SK-N-SH (cell line): ENCODE data around the gene TM2D1.

Experiments used
- FOSL2 ChIP-seq: IDR thresholded peaks from 2 replicates; pipeline ENCODE4 v1.4.0; 2012; ENCODE audit warnings: low read depth, mild to moderate bottlenecking, moderate library complexity, borderline replicate concordance
- GABPA ChIP-seq: IDR thresholded peaks from 2 replicates; pipeline ENCODE4 v1.4.0; 2012; ENCODE audit warnings: low read depth, mild to moderate bottlenecking
- GATA2 ChIP-seq: sonication (generic); formaldehyde crosslinking; IDR thresholded peaks from 2 replicates; pipeline ENCODE4 v1.5.0; 2020; ENCODE audit warnings: mild to moderate bottlenecking, missing genetic modification reagents
- NFIC ChIP-seq: IDR thresholded peaks from 2 replicates; pipeline ENCODE4 v1.4.0; 2012; ENCODE audit warnings: borderline replicate concordance
- NRF1 ChIP-seq: IDR thresholded peaks from 2 replicates; pipeline ENCODE4 v1.6.1; 2012; ENCODE audit warnings: low read depth, mild to moderate bottlenecking, low read length
- RFX5 ChIP-seq: IDR thresholded peaks from 2 replicates; pipeline ENCODE4 v1.6.1; 2012; ENCODE audit warnings: mild to moderate bottlenecking, improper control_type of control experiment, low read length
- SIN3A ChIP-seq: IDR thresholded peaks from 2 replicates; pipeline ENCODE4 v1.6.1; 2012; ENCODE audit warnings: low read depth, mild to moderate bottlenecking, low read length, moderate library complexity, borderline replicate concordance
- TF ChIP-seq, protein P1 (sequence below): fragments of 200-600 bp; sonication (generic); IDR thresholded peaks from 2 replicates; pipeline ENCODE4 v1.6.1; 2017; ENCODE audit warnings: antibody characterized with exemption, mild to moderate bottlenecking, moderate library complexity
- TF ChIP-seq, protein P2 (sequence below): IDR thresholded peaks from 2 replicates; pipeline ENCODE4 v1.4.0; 2012; ENCODE audit warnings: low read depth, borderline replicate concordance
- TF ChIP-seq, protein P3 (sequence below): IDR thresholded peaks from 2 replicates; pipeline ENCODE4 v1.6.1; 2012; ENCODE audit warnings: mild to moderate bottlenecking, low read depth, low read length, moderate library complexity

DNA sequence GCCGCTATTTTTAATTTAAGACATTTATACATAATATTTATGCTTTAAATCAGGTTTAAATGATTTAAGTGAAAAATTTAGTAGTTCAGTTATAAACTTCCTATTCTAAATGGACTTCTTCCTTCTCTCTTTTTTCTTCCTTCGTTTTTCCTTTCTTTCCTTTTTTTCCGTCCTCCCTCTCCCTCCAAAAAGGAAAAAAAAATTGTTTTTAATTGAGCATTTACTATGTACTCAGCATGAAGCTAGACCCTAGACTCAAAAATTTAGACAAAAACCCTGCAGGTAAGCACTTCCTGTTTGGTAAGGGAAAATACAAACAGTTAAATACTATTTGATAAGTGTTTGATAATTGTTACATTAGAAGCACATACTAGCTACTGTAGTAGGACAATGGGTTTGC, 2.6 kb upstream of the TM2D1 start:
- TF ChIP-seq, protein P1, sequence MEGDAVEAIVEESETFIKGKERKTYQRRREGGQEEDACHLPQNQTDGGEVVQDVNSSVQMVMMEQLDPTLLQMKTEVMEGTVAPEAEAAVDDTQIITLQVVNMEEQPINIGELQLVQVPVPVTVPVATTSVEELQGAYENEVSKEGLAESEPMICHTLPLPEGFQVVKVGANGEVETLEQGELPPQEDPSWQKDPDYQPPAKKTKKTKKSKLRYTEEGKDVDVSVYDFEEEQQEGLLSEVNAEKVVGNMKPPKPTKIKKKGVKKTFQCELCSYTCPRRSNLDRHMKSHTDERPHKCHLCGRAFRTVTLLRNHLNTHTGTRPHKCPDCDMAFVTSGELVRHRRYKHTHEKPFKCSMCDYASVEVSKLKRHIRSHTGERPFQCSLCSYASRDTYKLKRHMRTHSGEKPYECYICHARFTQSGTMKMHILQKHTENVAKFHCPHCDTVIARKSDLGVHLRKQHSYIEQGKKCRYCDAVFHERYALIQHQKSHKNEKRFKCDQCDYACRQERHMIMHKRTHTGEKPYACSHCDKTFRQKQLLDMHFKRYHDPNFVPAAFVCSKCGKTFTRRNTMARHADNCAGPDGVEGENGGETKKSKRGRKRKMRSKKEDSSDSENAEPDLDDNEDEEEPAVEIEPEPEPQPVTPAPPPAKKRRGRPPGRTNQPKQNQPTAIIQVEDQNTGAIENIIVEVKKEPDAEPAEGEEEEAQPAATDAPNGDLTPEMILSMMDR, result no peak
- TF ChIP-seq SIN3A (no peak), NRF1 (no peak), NFIC (no peak), GABPA (no peak), RFX5 (no peak), FOSL2 (no peak), GATA2 (no peak)
- TF ChIP-seq, protein P2, sequence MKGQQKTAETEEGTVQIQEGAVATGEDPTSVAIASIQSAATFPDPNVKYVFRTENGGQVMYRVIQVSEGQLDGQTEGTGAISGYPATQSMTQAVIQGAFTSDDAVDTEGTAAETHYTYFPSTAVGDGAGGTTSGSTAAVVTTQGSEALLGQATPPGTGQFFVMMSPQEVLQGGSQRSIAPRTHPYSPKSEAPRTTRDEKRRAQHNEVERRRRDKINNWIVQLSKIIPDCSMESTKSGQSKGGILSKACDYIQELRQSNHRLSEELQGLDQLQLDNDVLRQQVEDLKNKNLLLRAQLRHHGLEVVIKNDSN, result no peak
- TF ChIP-seq, protein P3, sequence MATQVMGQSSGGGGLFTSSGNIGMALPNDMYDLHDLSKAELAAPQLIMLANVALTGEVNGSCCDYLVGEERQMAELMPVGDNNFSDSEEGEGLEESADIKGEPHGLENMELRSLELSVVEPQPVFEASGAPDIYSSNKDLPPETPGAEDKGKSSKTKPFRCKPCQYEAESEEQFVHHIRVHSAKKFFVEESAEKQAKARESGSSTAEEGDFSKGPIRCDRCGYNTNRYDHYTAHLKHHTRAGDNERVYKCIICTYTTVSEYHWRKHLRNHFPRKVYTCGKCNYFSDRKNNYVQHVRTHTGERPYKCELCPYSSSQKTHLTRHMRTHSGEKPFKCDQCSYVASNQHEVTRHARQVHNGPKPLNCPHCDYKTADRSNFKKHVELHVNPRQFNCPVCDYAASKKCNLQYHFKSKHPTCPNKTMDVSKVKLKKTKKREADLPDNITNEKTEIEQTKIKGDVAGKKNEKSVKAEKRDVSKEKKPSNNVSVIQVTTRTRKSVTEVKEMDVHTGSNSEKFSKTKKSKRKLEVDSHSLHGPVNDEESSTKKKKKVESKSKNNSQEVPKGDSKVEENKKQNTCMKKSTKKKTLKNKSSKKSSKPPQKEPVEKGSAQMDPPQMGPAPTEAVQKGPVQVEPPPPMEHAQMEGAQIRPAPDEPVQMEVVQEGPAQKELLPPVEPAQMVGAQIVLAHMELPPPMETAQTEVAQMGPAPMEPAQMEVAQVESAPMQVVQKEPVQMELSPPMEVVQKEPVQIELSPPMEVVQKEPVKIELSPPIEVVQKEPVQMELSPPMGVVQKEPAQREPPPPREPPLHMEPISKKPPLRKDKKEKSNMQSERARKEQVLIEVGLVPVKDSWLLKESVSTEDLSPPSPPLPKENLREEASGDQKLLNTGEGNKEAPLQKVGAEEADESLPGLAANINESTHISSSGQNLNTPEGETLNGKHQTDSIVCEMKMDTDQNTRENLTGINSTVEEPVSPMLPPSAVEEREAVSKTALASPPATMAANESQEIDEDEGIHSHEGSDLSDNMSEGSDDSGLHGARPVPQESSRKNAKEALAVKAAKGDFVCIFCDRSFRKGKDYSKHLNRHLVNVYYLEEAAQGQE, result no peak
